ENCODE measurements around the gene KPTN.

DNA sequence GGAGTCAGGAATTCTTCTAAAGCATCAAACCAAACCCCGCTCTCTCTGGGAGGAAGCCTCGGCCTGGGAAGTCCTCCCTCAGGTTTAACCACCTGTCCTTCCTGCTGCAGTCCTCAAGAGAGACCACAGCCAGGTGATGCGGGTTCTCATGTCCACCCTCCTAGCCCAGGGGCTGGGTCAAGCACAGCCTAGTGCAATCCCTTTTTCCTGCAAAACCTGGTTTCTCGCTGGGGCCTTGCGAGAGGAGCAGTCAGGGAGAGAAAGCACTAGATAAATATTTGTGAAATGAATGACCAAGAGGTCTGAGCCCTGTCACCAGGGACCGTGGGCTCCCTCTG is 14.7 kb downstream of the KPTN start:
- TF ChIP-seq, protein P1, sequence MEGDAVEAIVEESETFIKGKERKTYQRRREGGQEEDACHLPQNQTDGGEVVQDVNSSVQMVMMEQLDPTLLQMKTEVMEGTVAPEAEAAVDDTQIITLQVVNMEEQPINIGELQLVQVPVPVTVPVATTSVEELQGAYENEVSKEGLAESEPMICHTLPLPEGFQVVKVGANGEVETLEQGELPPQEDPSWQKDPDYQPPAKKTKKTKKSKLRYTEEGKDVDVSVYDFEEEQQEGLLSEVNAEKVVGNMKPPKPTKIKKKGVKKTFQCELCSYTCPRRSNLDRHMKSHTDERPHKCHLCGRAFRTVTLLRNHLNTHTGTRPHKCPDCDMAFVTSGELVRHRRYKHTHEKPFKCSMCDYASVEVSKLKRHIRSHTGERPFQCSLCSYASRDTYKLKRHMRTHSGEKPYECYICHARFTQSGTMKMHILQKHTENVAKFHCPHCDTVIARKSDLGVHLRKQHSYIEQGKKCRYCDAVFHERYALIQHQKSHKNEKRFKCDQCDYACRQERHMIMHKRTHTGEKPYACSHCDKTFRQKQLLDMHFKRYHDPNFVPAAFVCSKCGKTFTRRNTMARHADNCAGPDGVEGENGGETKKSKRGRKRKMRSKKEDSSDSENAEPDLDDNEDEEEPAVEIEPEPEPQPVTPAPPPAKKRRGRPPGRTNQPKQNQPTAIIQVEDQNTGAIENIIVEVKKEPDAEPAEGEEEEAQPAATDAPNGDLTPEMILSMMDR (conservative IDR thresholded peaks at IDR 0.05; ENCODE audit: low read depth, low read length) = no peak
- no peak for TF ChIP-seq EZH2phosphoT487 (IDR thresholded peaks at IDR 0.05; ENCODE audit: borderline replicate concordance, low read length)

All from PC-3 (cell line).